Activated T-cell treated with anti-CD3 and anti-CD28 coated beads, Interleukin-2, amount 50 U/mL, for 4 hours (primary cell): ENCODE data around the gene UGGT1. TPM values are rescaled to one million over a fixed set of nuclear protein-coding genes. Genes with fewer than 3 reads are reported as not detected.

Source experiments
- ATAC-seq, 2 donors: fragments of 200-7000 bp; cut with Tn5 transposase; one replicate each; pipeline ENCODE4 v1.10.0; 2021
- DNase-seq: peaks from one replicate; pipeline ENCODE4 v3.0.0-alpha.2; 2020
- H3K27me3 Mint-ChIP-seq: one replicate; pipeline ENCODE4 v1.8.0; 2021; ENCODE audit warnings: low read depth, mixed read lengths
- H3K36me3 Mint-ChIP-seq: one replicate; pipeline ENCODE4 v1.8.0; 2022; ENCODE audit warnings: mixed read lengths; ENCODE audit not compliant: insufficient read depth
- H3K4me1 Mint-ChIP-seq: one replicate; pipeline ENCODE4 v1.8.0; 2021; ENCODE audit warnings: low read depth, mixed read lengths
- H3K4me3 Mint-ChIP-seq: one replicate; pipeline ENCODE4 v1.8.0; 2021; ENCODE audit warnings: mild to moderate bottlenecking, moderate library complexity, mixed read lengths
- H3K9me3 Mint-ChIP-seq: one replicate; pipeline ENCODE4 v1.8.0; 2021; ENCODE audit warnings: mixed read lengths
- total RNA-seq, 3 donors: library from RNA; stranded (reverse); gene quantifications; one replicate each; pipeline ENCODE4 v1.2.1, GENCODE V29; 2021

UGGT1 gene
- total RNA-seq: 10 to 100 TPM; 49.9 to 59.1 (median 58.7) TPM

GRCh38 chr2:128090945-128091725 lies at the start of gene UGGT1:
Gene UGGT1 (plus strand): TSS chr2:128091200. CDS start chr2:128091358, 158 bp downstream.
- H3K36me3 Mint-ChIP-seq: no peaks in the 10 kb centered on the region
- peaks cover 43% of the 10 kb centered on the region for H3K4me1 Mint-ChIP-seq
- no peaks in the 10 kb centered on the region for H3K9me3 Mint-ChIP-seq
- H3K27me3 Mint-ChIP-seq: no peaks in the 10 kb centered on the region
- peak; percentile 89 for DNase-seq
- peak within 1 kb of the TSS; percentile 92 for H3K4me3 Mint-ChIP-seq
- ATAC-seq: peak; percentile 97 to 98

GRCh38 chr2:128041561-128041960 lies 49.4 kb upstream of the UGGT1 start:
- H3K36me3 Mint-ChIP-seq: no peaks in the 10 kb centered on the region
- H3K4me1 Mint-ChIP-seq: no peaks in the 10 kb centered on the region
- H3K4me3 Mint-ChIP-seq: no peak overlapping the region
- DNase-seq (no peak), ATAC-seq (no peak)
- peaks cover 25% of the 10 kb centered on the region for H3K27me3 Mint-ChIP-seq
- H3K9me3 Mint-ChIP-seq: peaks cover 31% of the 10 kb centered on the region

DNA sequence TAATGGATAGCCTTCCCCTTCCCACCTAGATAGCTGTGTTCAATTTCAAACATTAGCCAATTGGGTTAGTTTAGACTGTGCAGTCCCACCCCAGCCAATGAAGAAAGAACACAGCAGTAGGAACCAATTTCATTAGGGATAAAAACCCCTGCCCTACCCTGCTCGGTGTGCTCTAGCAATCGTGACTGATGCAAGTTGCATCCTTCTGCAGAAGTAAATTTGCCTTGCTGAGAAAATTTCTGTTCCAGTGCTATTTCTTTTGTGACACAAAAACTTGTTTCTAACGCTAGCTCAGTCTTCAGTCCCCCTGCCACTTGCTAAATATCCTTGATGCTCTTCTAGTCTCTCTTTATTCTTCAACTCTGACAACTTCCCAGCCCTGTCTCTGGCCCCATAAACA lies 48.0 kb upstream of the UGGT1 start:
- DNase-seq (no peak), ATAC-seq (no peak)
- H3K27me3 Mint-ChIP-seq: peaks cover 35% of the 10 kb centered on the region
- H3K4me3 Mint-ChIP-seq: no peak overlapping the region
- H3K4me1 Mint-ChIP-seq: no peaks in the 10 kb centered on the region
- peaks cover 19% of the 10 kb centered on the region for H3K9me3 Mint-ChIP-seq
- H3K36me3 Mint-ChIP-seq: no peaks in the 10 kb centered on the region

DNA sequence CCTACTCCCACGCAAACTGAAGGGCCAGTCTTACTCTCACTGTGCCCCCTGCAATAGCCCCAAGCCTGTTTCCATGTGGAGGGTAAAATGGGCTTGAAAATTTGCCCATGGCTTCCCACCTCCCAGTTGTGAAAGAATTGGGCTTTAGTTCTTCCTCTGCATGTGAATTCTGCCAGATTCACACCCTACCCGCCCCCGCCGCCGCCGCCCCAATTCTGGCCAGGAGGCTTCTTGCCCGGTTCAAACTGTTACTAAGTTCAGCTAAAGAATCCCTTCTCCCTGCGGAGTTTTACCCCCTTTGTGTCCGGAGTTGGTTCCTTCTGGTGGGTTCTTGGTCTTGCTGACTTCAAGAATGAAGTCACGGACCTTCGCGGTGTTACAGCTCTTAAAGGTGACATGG lies 37.7 kb upstream of the UGGT1 start:
- DNase-seq (no peak), ATAC-seq (no peak)
- Mint-ChIP-seq H3K4me3 (no peak overlapping the region), H3K27me3 (peaks cover 54% of the 10 kb centered on the region), H3K36me3 (no peaks in the 10 kb centered on the region), H3K4me1 (no peaks in the 10 kb centered on the region), H3K9me3 (peaks cover 18% of the 10 kb centered on the region)

GRCh38 chr2:128054104-128054885 lies 36.7 kb upstream of the UGGT1 start:
- Mint-ChIP-seq H3K36me3 (no peaks in the 10 kb centered on the region), H3K4me3 (no peak overlapping the region), H3K9me3 (peaks cover 11% of the 10 kb centered on the region), H3K27me3 (peaks cover 50% of the 10 kb centered on the region), H3K4me1 (no peaks in the 10 kb centered on the region)
- no peak for ATAC-seq
- DNase-seq: no peak

DNA sequence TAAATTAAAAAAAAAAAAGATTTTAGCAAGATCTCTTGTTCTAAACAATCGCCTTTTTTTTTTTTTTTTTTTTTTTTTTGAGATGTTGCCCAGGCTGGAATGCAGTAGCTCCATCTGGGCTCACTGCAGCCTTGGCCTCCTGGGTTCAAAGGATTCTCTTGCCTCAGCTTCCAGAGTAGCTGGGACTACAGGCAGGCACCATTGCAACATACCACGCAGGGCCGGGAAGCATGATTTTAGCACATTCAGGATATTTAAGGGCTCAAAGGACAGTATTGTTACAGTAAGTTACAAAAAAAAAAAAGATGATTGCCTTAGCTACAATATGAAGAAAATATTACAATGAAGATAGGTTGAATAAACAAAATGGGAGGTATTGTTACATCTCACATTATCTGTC lies 33.7 kb upstream of the UGGT1 start:
- H3K9me3 Mint-ChIP-seq: no peaks in the 10 kb centered on the region
- no peak overlapping the region for H3K4me3 Mint-ChIP-seq
- no peaks in the 10 kb centered on the region for H3K36me3 Mint-ChIP-seq
- peaks cover 27% of the 10 kb centered on the region for H3K27me3 Mint-ChIP-seq
- no peak for DNase-seq
- ATAC-seq: no peak
- no peaks in the 10 kb centered on the region for H3K4me1 Mint-ChIP-seq

- Mint-ChIP-seq H3K4me3 (no peak overlapping the region), H3K36me3 (no peaks in the 10 kb centered on the region), H3K4me1 (no peaks in the 10 kb centered on the region), H3K9me3 (no peaks in the 10 kb centered on the region), H3K27me3 (peaks cover 21% of the 10 kb centered on the region)
- no peak for ATAC-seq
- no peak for DNase-seq
Observed at GRCh38 chr2:128058114-128058513, 32.9 kb upstream of the UGGT1 start.

GRCh38 chr2:128062571-128062970 lies 28.4 kb upstream of the UGGT1 start:
- Mint-ChIP-seq H3K36me3 (no peaks in the 10 kb centered on the region), H3K27me3 (no peaks in the 10 kb centered on the region), H3K4me1 (no peaks in the 10 kb centered on the region), H3K4me3 (no peak overlapping the region), H3K9me3 (no peaks in the 10 kb centered on the region)
- DNase-seq (no peak), ATAC-seq (no peak)

GRCh38 chr2:128064353-128064752 lies 26.6 kb upstream of the UGGT1 start:
- no peak for ATAC-seq
- Mint-ChIP-seq H3K9me3 (no peaks in the 10 kb centered on the region), H3K36me3 (no peaks in the 10 kb centered on the region), H3K4me1 (no peaks in the 10 kb centered on the region), H3K27me3 (no peaks in the 10 kb centered on the region), H3K4me3 (no peak overlapping the region)
- no peak for DNase-seq

- H3K4me1 Mint-ChIP-seq: no peaks in the 10 kb centered on the region
- H3K27me3 Mint-ChIP-seq: no peaks in the 10 kb centered on the region
- ATAC-seq: no peak
- no peaks in the 10 kb centered on the region for H3K9me3 Mint-ChIP-seq
- H3K4me3 Mint-ChIP-seq: no peak overlapping the region
- no peaks in the 10 kb centered on the region for H3K36me3 Mint-ChIP-seq
- DNase-seq: no peak
Observed at GRCh38 chr2:128069769-128070168, 21.2 kb upstream of the UGGT1 start.

GRCh38 chr2:128073278-128073677 lies 17.7 kb upstream of the UGGT1 start:
- Mint-ChIP-seq H3K27me3 (no peaks in the 10 kb centered on the region), H3K9me3 (no peaks in the 10 kb centered on the region), H3K4me1 (no peaks in the 10 kb centered on the region), H3K4me3 (no peak overlapping the region), H3K36me3 (no peaks in the 10 kb centered on the region)
- DNase-seq (no peak), ATAC-seq (no peak)

DNA sequence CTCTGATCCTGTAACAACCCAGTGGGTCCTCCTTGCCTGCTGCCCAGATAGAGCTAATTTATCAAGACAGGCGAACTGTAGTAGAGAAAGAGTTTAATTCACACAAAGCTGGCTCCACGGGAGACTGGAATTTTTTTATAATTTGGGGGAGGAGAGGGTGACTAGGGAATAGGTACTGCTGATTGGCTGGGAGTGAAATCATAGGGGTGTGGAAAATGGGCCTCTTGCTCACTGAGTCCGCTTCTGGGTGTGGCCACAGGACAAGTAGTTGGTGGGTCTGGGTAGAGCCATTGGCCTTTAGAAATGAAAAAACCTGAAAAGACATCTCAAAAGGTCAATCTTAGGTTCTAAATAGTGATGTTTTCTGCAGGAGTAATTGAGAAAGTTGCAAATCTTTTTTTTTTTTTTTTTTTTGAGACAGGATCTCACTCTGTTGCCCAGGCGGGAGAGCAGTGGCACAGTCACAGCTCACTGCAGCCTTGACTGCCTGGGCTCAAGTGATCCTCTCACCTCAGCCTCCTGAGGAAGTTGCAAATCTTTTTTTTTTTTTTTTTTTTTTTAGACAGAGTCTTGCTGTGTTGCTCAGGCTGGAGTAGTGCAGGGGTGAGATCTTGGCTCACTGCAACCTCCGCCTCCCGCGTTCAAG lies 14.4 kb upstream of the UGGT1 start:
- Mint-ChIP-seq H3K36me3 (no peaks in the 10 kb centered on the region), H3K4me1 (no peaks in the 10 kb centered on the region), H3K9me3 (no peaks in the 10 kb centered on the region), H3K27me3 (peaks cover 5% of the 10 kb centered on the region), H3K4me3 (no peak overlapping the region)
- DNase-seq (no peak), ATAC-seq (no peak)

DNA sequence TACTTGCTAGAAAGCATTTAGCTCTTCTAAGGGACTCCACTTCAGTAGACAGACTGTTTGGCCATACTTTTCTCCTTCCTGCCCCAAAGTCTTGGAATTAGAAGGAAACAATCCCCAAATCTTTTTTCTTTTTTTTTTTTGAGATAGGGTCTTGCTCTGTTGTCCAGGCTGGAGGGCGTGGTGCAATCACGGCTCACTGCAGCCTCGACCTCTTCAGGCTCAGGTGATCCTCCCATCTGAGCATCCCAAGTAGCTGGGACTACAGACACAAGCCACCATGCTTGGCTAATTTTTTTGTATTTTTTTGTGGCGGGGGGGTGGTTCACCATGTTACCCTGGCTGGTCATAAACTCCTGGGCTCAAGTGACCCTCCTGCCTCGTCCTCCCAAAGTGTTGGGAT lies 6.2 kb upstream of the UGGT1 start:
- H3K4me3 Mint-ChIP-seq: no peak overlapping the region
- ATAC-seq (no peak), DNase-seq (no peak)
- H3K9me3 Mint-ChIP-seq: peaks cover 4% of the 10 kb centered on the region
- no peaks in the 10 kb centered on the region for H3K36me3 Mint-ChIP-seq
- peaks cover 16% of the 10 kb centered on the region for H3K27me3 Mint-ChIP-seq
- peaks cover 4% of the 10 kb centered on the region for H3K4me1 Mint-ChIP-seq

DNA sequence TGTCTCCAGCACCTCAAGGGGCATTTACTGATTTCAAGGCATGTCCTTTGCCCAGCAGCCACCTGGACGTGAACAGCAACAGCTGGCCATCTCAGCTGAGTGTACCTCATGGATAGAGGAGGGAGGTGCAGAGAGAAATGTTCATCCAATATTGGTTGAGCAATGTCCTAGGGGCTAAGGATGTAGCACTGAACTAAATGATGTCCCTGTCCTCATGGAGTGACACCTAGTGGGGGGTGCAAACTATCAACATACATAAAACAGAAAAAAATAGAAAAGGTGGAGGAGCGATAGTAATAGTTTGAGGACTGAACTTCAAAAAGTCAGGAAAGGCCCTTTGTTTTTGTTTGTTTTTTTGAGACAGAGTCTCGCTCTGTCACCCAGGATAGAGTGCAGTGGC lies 4.8 kb upstream of the UGGT1 start:
- H3K36me3 Mint-ChIP-seq: no peaks in the 10 kb centered on the region
- H3K27me3 Mint-ChIP-seq: peaks cover 11% of the 10 kb centered on the region
- ATAC-seq (no peak), DNase-seq (no peak)
- H3K4me1 Mint-ChIP-seq: peaks cover 8% of the 10 kb centered on the region
- H3K4me3 Mint-ChIP-seq: no peak overlapping the region
- peaks cover 4% of the 10 kb centered on the region for H3K9me3 Mint-ChIP-seq
